CD4-positive, alpha-beta T cell (primary cell): Measurements from ENCODE around the gene UBD. TPM values are rescaled to one million over a fixed set of nuclear protein-coding genes. Genes with fewer than 3 reads are reported as not detected.

ENCODE experiments used
- ATAC-seq: fragments of 200-7000 bp; cut with Tn5 transposase; one replicate; pipeline ENCODE4 v1.10.0; 2022; ENCODE audit warnings: mild to moderate bottlenecking; ENCODE audit not compliant: poor library complexity
- CTCF ChIA-PET: fragments of 350-600 bp; sonication (Branson Sonifier 250); formaldehyde crosslinking; loops from one replicate; lab custom pipeline; 2021; ENCODE audit warnings: antibody characterized with exemption, inconsistent platforms; lab: Charles Lee
- POLR2A ChIA-PET: fragments of 350-600 bp; sonication (Branson Sonifier 250); formaldehyde crosslinking; loops from one replicate; lab custom pipeline; 2021; ENCODE audit warnings: antibody characterized with exemption, inconsistent platforms; lab: Charles Lee
- DNase-seq, 14 experiments: peaks; one replicate each; pipeline ENCODE4 v3.0.0-alpha.2; 2013 to 2020; ENCODE audit warnings: mixed read lengths in 2 of 14
- H3K27ac ChIP-seq, 2 donors: one replicate each; pipeline versions ENCODE4 v1.5.1 to v1.7.0; 2013; ENCODE audit warnings: low read length in 2 of 2, low read depth in 1 of 2, mild to moderate bottlenecking in 1 of 2
- H3K27me3 ChIP-seq, 2 experiments: 1 replicate in 1 of 2; 2 replicates in 1 of 2; pipeline versions ENCODE4 v1.6.1 to v1.7.0; 2013; ENCODE audit warnings: low read length in 2 of 2, control low read depth in 1 of 2, mild to moderate bottlenecking in 1 of 2, moderate library complexity in 1 of 2; ENCODE audit not compliant: insufficient read depth in 2 of 2, control insufficient read depth in 1 of 2
- H3K36me3 ChIP-seq: one replicate; pipeline ENCODE4 v1.6.1; 2013; ENCODE audit warnings: low read length, control low read depth; ENCODE audit not compliant: insufficient read depth
- H3K4me1 ChIP-seq: one replicate; pipeline ENCODE4 v1.6.1; 2013; ENCODE audit warnings: low read length, control low read depth; ENCODE audit not compliant: insufficient read depth
- H3K4me3 ChIP-seq: one replicate; pipeline ENCODE4 v1.5.1; 2013; ENCODE audit warnings: mild to moderate bottlenecking, low read length, moderate library complexity
- H3K9me3 ChIP-seq, 2 experiments: 1 replicate in 1 of 2; 2 replicates in 1 of 2; pipeline versions ENCODE4 v1.6.1 to v1.7.0; 2013; ENCODE audit warnings: low read length in 2 of 2, mild to moderate bottlenecking in 2 of 2, control low read depth in 1 of 2, moderate library complexity in 1 of 2; ENCODE audit not compliant: control insufficient read depth in 1 of 2, insufficient read depth in 1 of 2
- H3K27ac Mint-ChIP-seq: one replicate; pipeline ENCODE4 v1.8.0; 2020; ENCODE audit warnings: mixed read lengths
- H3K27me3 Mint-ChIP-seq: one replicate; pipeline ENCODE4 v1.8.0; 2021; ENCODE audit warnings: mixed read lengths
- H3K36me3 Mint-ChIP-seq: one replicate; pipeline ENCODE4 v1.8.0; 2021; ENCODE audit warnings: low read depth, mixed read lengths
- H3K4me1 Mint-ChIP-seq: one replicate; pipeline ENCODE4 v1.8.0; 2021; ENCODE audit warnings: low read depth, mixed read lengths
- H3K4me3 Mint-ChIP-seq: one replicate; pipeline ENCODE4 v1.8.0; 2020; ENCODE audit warnings: mild to moderate bottlenecking, mixed read lengths
- H3K9me3 Mint-ChIP-seq: one replicate; pipeline ENCODE4 v1.8.0; 2020; ENCODE audit warnings: mixed read lengths
- CTCF ChIP-seq: fragments of 200-600 bp; IDR thresholded peaks from one replicate; pipeline ENCODE4 v1.8.0; 2022; ENCODE audit warnings: antibody characterized with exemption, mild to moderate bottlenecking
- intact Hi-C, 2 experiments: fragments of 100-400 bp; cut with DNase I in 1 of 2; cut with micrococcal nuclease in 1 of 2; formaldehyde crosslinking; loops; one replicate each; pipeline versions ENCODE4 v1.15.1 to v1.9.0; 2023 to 2025; cut with DNase I, micrococcal nuclease
- total RNA-seq, 174 experiments: library from RNA in 2 of 174; stranded (reverse) in 2 of 174; gene quantifications; one replicate each; pipeline ENCODE4 v1.2.3 and lab custom pipeline; 2021 to 2026

UBD gene
- total RNA-seq, 2 experiments from 2014 or later: not detected

- H3K27me3 ChIP-seq: peaks cover 13 to 35% of the 10 kb centered on the region in 2 experiments
- no peak for TF ChIP-seq CTCF
- H3K4me1 ChIP-seq: no peaks in the 10 kb centered on the region
- no peaks in the 10 kb centered on the region for H3K36me3 Mint-ChIP-seq
- ChIA-PET CTCF (no interaction called here), POLR2A (no interaction called here)
- no peak overlapping the region for H3K4me3 ChIP-seq
- no peak overlapping the region for H3K27ac ChIP-seq
- H3K27me3 Mint-ChIP-seq: peaks cover 80% of the 10 kb centered on the region
- no peaks in the 10 kb centered on the region for H3K36me3 ChIP-seq
- H3K4me3 Mint-ChIP-seq: no peak overlapping the region
- H3K4me1 Mint-ChIP-seq: peaks cover 4% of the 10 kb centered on the region
- DNase-seq (no peak), ATAC-seq (no peak)
- intact Hi-C loops: no loop called here
- H3K9me3 Mint-ChIP-seq: no peaks in the 10 kb centered on the region
- no peak overlapping the region for H3K27ac Mint-ChIP-seq
- no peaks in the 10 kb centered on the region for H3K9me3 ChIP-seq
Observed at GRCh38 chr6:29561091-29561490, 1.6 kb upstream of the UBD start.

DNA sequence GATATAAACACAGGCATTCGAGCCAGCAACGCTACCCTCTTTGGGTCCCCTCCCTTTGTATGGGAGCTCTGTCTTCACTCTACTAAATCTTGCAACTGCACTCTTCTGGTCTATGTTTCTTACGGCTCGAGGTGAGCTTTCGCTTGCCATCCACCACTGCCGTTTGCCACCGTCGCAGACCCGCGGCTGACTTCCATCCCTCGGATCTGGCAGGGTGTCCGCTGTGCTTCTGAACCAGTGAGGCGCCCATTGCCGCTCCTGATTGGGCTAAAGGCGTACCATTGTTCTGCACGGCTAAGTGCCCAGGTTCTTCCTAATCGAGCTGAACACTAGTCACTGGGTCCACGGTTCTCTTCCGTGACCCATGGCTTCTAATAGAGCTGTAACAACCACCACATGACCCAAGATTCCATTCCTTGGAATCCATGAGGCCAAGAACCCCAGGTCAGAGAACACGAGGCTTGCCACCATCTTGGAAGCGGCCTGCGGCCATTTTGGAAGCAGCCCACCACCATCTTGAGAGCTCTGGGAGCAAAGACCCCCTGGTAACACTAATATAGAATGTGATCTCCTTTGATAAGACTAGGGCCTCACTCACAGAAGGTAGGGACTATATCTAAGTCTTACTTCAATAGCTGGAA lies 973 bp downstream of the UBD start:
- CTCF ChIA-PET: no interaction called here
- intact Hi-C loops: no loop called here

DNA sequence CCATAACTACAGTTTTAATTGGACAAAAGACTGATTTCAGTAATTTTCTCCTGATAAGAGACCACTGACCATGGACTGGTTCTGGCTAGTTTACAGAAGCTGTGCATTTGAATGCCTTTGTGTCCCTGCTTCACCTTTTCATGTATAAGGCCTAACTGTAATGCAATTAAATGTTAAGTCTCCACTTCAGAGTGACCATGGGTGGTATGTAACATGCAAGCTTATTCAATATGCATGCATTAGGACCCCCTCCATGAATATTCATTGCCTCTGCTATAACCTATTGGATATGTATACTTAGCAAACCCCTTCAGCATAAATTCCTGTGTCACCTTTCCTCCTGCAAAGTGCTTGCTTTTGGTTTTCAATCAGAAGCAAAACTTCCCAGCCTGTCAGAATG lies 2.2 kb downstream of the UBD start:
- Histone ChIP-seq H3K9me3 (peaks cover 0 to 12% of the 10 kb centered on the region in 2 experiments), H3K36me3 (no peaks in the 10 kb centered on the region), H3K27me3 (peaks cover 39 to 61% of the 10 kb centered on the region in 2 experiments), H3K4me3 (no peak overlapping the region), H3K27ac (no peak overlapping the region), H3K4me1 (peaks cover 16% of the 10 kb centered on the region)
- DNase-seq: no peak
- Mint-ChIP-seq H3K27me3 (peaks cover 89% of the 10 kb centered on the region), H3K27ac (no peak overlapping the region), H3K9me3 (no peaks in the 10 kb centered on the region), H3K4me1 (peaks cover 16% of the 10 kb centered on the region), H3K4me3 (no peak overlapping the region), H3K36me3 (no peaks in the 10 kb centered on the region)
- no peak for ATAC-seq
- ChIA-PET CTCF (no interaction called here), POLR2A (no interaction called here)
- TF ChIP-seq CTCF: no peak
- intact Hi-C loops: no loop called here

More for the DNA sequence above, 973 bp downstream of the UBD start:
- H3K9me3 ChIP-seq: peaks cover 0 to 5% of the 10 kb centered on the region in 2 experiments
- no peak overlapping the region for H3K27ac Mint-ChIP-seq
- H3K27ac ChIP-seq: no peak overlapping the region
- no peaks in the 10 kb centered on the region for H3K9me3 Mint-ChIP-seq
- no peak for ATAC-seq
- no peak for TF ChIP-seq CTCF
- peaks cover 6% of the 10 kb centered on the region for H3K4me1 ChIP-seq
- DNase-seq: no peak
- H3K27me3 Mint-ChIP-seq: peaks cover 89% of the 10 kb centered on the region
- no peaks in the 10 kb centered on the region for H3K36me3 ChIP-seq
- H3K36me3 Mint-ChIP-seq: no peaks in the 10 kb centered on the region
- peaks cover 9% of the 10 kb centered on the region for H3K4me1 Mint-ChIP-seq
- H3K27me3 ChIP-seq: peaks cover 34 to 50% of the 10 kb centered on the region in 2 experiments
- POLR2A ChIA-PET: no interaction called here
- H3K4me3 ChIP-seq: no peak overlapping the region
- no peak overlapping the region for H3K4me3 Mint-ChIP-seq
